Cardiac fibroblast (primary cell): ENCODE measurements around the gene CELF4.

ENCODE experiments used
- DNase-seq, 2 donors: peaks; one replicate each; pipeline versions ENCODE4 v3.0.0 to v3.0.0-alpha.2; 2010; ENCODE audit warnings: low read depth in 2 of 2
- H3K4me3 ChIP-seq, 2 donors: replicated peaks in 1 of 2; 1 replicate in 1 of 2; 2 replicates in 1 of 2; pipeline ENCODE4 v1.5.1; 2011; ENCODE audit warnings: low read depth in 2 of 2, low read length in 2 of 2, mild to moderate bottlenecking in 2 of 2, moderate library complexity in 1 of 2
- TF ChIP-seq, protein P1 (sequence below): IDR thresholded peaks from one replicate; pipeline ENCODE4 v1.5.1; 2011; ENCODE audit warnings: low read depth, mild to moderate bottlenecking, low read length, inconsistent platforms

The CELF4 gene

DNA sequence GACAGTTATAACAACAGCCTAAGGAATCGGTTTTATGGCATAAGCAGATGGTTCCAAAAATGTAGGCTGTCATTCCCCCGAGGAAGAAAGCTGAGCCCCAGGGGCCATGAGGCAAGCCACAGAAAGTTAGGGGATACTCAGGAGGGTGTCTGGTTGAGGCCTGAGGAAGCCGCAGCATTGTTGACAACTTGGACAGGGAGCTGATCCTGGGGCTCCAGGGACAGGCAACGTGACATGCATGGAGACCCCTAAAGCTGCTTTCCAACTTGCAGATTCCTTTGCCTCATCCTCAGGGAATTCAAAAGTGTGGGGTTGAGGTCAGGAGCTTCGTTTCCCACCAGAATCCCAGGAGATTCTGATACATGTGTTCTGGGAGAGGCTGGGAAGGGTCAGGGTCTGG lies 20.9 kb downstream of the CELF4 start:
- TF ChIP-seq, protein P1, sequence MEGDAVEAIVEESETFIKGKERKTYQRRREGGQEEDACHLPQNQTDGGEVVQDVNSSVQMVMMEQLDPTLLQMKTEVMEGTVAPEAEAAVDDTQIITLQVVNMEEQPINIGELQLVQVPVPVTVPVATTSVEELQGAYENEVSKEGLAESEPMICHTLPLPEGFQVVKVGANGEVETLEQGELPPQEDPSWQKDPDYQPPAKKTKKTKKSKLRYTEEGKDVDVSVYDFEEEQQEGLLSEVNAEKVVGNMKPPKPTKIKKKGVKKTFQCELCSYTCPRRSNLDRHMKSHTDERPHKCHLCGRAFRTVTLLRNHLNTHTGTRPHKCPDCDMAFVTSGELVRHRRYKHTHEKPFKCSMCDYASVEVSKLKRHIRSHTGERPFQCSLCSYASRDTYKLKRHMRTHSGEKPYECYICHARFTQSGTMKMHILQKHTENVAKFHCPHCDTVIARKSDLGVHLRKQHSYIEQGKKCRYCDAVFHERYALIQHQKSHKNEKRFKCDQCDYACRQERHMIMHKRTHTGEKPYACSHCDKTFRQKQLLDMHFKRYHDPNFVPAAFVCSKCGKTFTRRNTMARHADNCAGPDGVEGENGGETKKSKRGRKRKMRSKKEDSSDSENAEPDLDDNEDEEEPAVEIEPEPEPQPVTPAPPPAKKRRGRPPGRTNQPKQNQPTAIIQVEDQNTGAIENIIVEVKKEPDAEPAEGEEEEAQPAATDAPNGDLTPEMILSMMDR, result no peak
- H3K4me3 ChIP-seq, result no peak overlapping the region
- no peak for DNase-seq

DNA sequence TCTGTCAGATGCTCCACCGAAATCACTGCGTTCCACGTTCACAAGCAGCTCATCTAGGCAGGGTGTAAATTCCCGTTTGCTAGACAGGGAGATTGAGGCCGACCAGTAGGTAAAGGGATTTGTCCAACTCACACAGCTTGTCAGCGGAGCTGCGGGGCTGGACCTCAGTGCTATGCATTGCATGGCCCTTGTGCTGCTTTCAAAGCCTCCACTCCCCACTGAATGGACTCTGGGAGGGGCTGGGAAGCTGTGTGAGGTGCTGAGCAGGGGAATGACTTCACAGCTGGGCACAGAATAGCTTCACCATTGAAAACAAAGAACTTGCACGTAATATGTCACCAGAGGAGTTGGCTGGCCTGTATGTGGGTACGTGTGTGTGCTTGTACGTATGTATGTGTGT lies 21.4 kb downstream of the CELF4 start:
- TF ChIP-seq, protein P1, result no peak
- H3K4me3 ChIP-seq, result no peak overlapping the region
- no peak for DNase-seq

DNA sequence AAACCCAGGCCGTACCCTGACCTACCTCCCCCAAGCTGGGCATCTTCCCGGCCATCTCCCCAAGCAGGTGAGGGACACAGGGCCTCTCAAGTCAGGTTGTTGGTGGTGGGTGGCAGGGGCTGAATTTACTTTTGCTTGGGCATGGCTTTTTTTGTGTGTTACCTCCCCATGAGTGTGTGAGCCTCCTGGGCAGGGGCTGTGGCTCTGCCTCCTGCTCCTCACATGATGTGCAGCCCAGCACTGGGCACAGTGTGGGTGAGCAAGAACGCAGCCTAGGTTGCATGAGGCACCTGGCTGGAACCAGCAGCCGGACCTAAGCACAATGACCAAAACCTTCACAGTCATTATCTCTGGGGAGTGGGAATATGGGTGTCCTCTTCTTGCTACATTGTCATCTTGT lies 22.3 kb downstream of the CELF4 start:
- no peak overlapping the region for H3K4me3 ChIP-seq
- no peak for DNase-seq
- TF ChIP-seq, protein P1, result no peak

DNA sequence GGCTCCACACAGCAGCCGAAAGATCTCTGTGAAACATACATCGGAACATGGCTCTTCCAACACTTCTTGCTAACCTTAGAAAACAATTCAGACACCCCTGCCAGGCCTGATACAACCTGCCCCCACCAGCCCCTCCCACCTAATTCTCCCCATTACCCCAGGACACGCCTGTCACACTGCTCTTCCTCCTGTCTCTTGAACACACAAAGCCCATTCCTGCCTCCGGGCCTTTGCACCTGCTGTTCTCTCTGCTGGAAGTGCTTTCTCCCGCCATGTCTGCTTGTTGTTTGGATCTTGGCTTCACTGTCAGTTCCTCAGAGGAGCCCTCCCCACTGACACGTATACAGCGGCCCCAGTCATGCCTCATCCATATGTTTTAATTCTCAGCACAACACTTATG lies 24.1 kb downstream of the CELF4 start:
- TF ChIP-seq, protein P1, result no peak
- no peak overlapping the region for H3K4me3 ChIP-seq
- DNase-seq, result no peak

DNA sequence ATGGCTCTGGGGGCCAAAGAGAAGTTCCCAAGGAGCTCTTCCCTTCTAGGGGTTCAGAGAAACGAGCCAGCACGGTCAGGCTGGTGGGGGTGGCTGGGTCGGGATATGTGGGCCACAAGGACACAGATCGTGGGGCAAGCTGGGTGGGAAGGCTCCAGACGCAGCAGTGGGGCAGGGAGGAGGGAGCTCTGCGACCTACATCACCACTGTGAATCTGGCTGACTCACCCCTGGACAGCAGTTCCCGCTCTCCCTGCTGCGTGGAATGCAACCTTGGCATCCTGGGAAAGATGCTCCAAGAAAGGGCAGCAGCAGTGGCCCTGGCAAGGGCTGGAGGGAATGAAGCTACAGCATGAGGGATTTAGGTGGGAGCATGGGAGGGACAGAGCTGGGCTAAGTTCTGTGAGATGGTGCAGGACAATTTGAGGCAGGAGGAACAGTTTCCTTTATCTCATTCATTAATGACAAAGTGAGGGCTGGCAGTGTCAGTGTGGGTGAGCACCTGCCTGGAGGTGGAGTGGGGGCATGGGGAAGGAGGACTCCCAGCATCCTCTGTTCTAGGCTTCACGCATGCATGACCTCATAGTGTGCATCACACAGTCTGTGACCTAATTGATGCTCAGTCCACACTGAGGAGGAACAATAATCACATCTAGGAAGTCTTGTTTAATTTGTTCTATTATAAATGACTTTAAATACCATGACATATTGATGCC lies 25.0 kb downstream of the CELF4 start:
- no peak overlapping the region for H3K4me3 ChIP-seq
- TF ChIP-seq, protein P1, result no peak
- no peak for DNase-seq

DNA sequence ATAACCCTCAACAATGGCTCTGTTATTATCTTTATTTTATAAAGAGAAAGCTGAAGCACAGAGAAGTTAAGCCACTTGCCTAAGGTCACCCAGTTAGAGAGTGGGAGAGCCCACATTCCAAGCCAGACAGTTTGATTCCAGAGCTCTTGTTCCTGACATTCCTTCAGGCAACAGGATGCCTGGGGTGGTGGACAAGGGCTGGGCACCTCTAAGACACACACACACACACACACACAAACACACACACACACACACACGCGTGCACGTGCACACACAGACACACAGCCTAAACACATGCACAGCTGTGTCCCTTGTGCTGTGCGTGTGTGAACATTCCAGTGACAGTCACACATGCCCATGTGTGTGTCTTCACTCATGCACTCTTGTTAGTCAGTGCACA lies 26.4 kb downstream of the CELF4 start:
- H3K4me3 ChIP-seq, result no peak overlapping the region
- TF ChIP-seq, protein P1, result no peak
- no peak for DNase-seq
